Measurements from ENCODE around the gene MAP7D2. TPM values are rescaled to one million over a fixed set of nuclear protein-coding genes. Genes with fewer than 3 reads are reported as not detected.

The MAP7D2 gene
- total and polyA plus RNA-seq, 4 donors = 0.37 to 0.75 (median 0.57) TPM

GRCh38 chrX:20015945-20016615, 100.6 kb downstream of the MAP7D2 start:
- Histone ChIP-seq H3K4me3 (no peak overlapping the region), H3K27me3 (ENCODE audit: control insufficient read depth in 3 of 3, insufficient read depth in 3 of 3, low read length in 2 of 3) (peaks cover 0 to 57% (median 19%) of the 10 kb centered on the region in 3 donors), H3K9me3 (ENCODE audit: control insufficient read depth in 4 of 4, insufficient read depth in 3 of 4, low read length in 3 of 4) (peaks cover 0 to 18% (median 2%) of the 10 kb centered on the region in 4 donors), H3K4me1 (ENCODE audit: control insufficient read depth in 5 of 5, insufficient read depth in 5 of 5, low read length in 5 of 5) (no peaks in the 10 kb centered on the region), H3K9ac (ENCODE audit: insufficient read depth in 1 of 2, low read length in 2 of 2) (no peak overlapping the region), H3K27ac (ENCODE audit: low read depth in 1 of 2, low read length in 1 of 2) (no peak overlapping the region), H3K36me3 (ENCODE audit: control insufficient read depth in 4 of 4, insufficient read depth in 4 of 4, low read length in 4 of 4) (no peaks in the 10 kb centered on the region)
- DNase-seq (no peak), ATAC-seq (ENCODE audit: insufficient read depth, low FRiP score) (no peak)
- 79 to 80% methylated on average over 9 of the region's 9 CpGs for WGBS, 2 donors
- TF ChIP-seq CTCF (IDR thresholded peaks at IDR 0.05; ENCODE audit: control extremely low read depth, extremely low read depth) = no peak

- Histone ChIP-seq H3K27ac (ENCODE audit: low read depth in 1 of 2, low read length in 1 of 2) (no peak overlapping the region), H3K9me3 (ENCODE audit: control insufficient read depth in 4 of 4, insufficient read depth in 3 of 4, low read length in 3 of 4) (peaks cover 0 to 16% (median 2%) of the 10 kb centered on the region in 4 donors), H3K27me3 (ENCODE audit: control insufficient read depth in 3 of 3, insufficient read depth in 3 of 3, low read length in 2 of 3) (peaks cover 0 to 58% (median 21%) of the 10 kb centered on the region in 3 donors), H3K4me3 (no peak overlapping the region), H3K9ac (ENCODE audit: insufficient read depth in 1 of 2, low read length in 2 of 2) (no peak overlapping the region), H3K36me3 (ENCODE audit: control insufficient read depth in 4 of 4, insufficient read depth in 4 of 4, low read length in 4 of 4) (no peaks in the 10 kb centered on the region), H3K4me1 (ENCODE audit: control insufficient read depth in 5 of 5, insufficient read depth in 5 of 5, low read length in 5 of 5) (no peaks in the 10 kb centered on the region)
- no peak for ATAC-seq (ENCODE audit: insufficient read depth, low FRiP score)
- no peak for TF ChIP-seq CTCF (IDR thresholded peaks at IDR 0.05; ENCODE audit: control extremely low read depth, extremely low read depth)
- DNase-seq = no peak
- 33 to 69% methylated on average over 1 of the region's 1 CpG for WGBS, 2 donors
Observed at GRCh38 chrX:20015422-20015821, 101.3 kb downstream of the MAP7D2 start.

GRCh38 chrX:20011608-20012007, 105.1 kb downstream of the MAP7D2 start:
- Histone ChIP-seq H3K36me3 (ENCODE audit: control insufficient read depth in 4 of 4, insufficient read depth in 4 of 4, low read length in 4 of 4) (no peaks in the 10 kb centered on the region), H3K27ac (ENCODE audit: low read depth in 1 of 2, low read length in 1 of 2) (no peak overlapping the region), H3K27me3 (ENCODE audit: control insufficient read depth in 3 of 3, insufficient read depth in 3 of 3, low read length in 2 of 3) (peaks cover 0 to 59% (median 31%) of the 10 kb centered on the region in 3 donors), H3K9ac (ENCODE audit: insufficient read depth in 1 of 2, low read length in 2 of 2) (no peak overlapping the region), H3K4me3 (no peak overlapping the region), H3K9me3 (ENCODE audit: control insufficient read depth in 4 of 4, insufficient read depth in 3 of 4, low read length in 3 of 4) (peaks cover 0 to 11% (median 2%) of the 10 kb centered on the region in 4 donors), H3K4me1 (ENCODE audit: control insufficient read depth in 5 of 5, insufficient read depth in 5 of 5, low read length in 5 of 5) (no peaks in the 10 kb centered on the region)
- 80 to 90% methylated on average over 3 to 4 of the region's 4 CpGs for WGBS, 2 donors
- TF ChIP-seq CTCF (IDR thresholded peaks at IDR 0.05; ENCODE audit: control extremely low read depth, extremely low read depth) = no peak
- DNase-seq = no peak
- no peak for ATAC-seq (ENCODE audit: insufficient read depth, low FRiP score)

Measured in lung (tissue), 12 donors.